ENCODE measurements around the gene BSDC1.
A peak's percentile ranks its signal among the peaks of the same experiment; 100 is the strongest.

The BSDC1 gene

GRCh38 chr1:32372149-32372756 is 22.0 kb downstream of the BSDC1 start:
- Histone ChIP-seq H3K9ac (ENCODE audit: low read depth, low read length, poor library complexity, severe bottlenecking) (no peak overlapping the region), H4K20me1 (ENCODE audit: insufficient read depth, low read length, poor library complexity, severe bottlenecking) (peaks cover 5% of the 10 kb centered on the region), H3K4me1 (ENCODE audit: insufficient read depth, low read length, poor library complexity, severe bottlenecking) (peaks cover 12% of the 10 kb centered on the region), H3K27me3 (ENCODE audit: insufficient read depth, low read length, poor library complexity, severe bottlenecking) (no peaks in the 10 kb centered on the region), H3K36me3 (ENCODE audit: insufficient read depth, low read length) (peaks cover 40% of the 10 kb centered on the region; the same call in 1 of the 2 replicates), H3K79me2 (ENCODE audit: insufficient read depth, low read length) (no peaks in the 10 kb centered on the region), H3K9me3 (ENCODE audit: insufficient read depth, low read depth, low read length) (no peaks in the 10 kb centered on the region), H3K4me3 (ENCODE audit: low read length, poor library complexity, severe bottlenecking) (no peak overlapping the region), H3K9me2 (replicated peaks; ENCODE audit: low read depth, low read length) (no peaks in the 10 kb centered on the region), H3K4me2 (ENCODE audit: low read depth, low read length, poor library complexity, severe bottlenecking) (peak overlapping the region; percentile 28), H3F3A (ENCODE audit: low read depth) (no peaks in the 10 kb centered on the region), H2AFZ (ENCODE audit: low read length) (no peak overlapping the region)
- TF ChIP-seq CTCF (conservative IDR thresholded peaks at IDR 0.05; ENCODE audit: low read length) (peak; percentile 72), EZH2phosphoT487 (IDR thresholded peaks at IDR 0.05; ENCODE audit: borderline replicate concordance) (no peak)

GRCh38 chr1:32367912-32368635 is 26.2 kb downstream of the BSDC1 start:
- Histone ChIP-seq H3F3A (ENCODE audit: low read depth) (no peaks in the 10 kb centered on the region), H3K79me2 (ENCODE audit: insufficient read depth, low read length) (no peaks in the 10 kb centered on the region), H2AFZ (ENCODE audit: low read length) (no peak overlapping the region), H3K9ac (ENCODE audit: low read depth, low read length, poor library complexity, severe bottlenecking) (no peak overlapping the region), H3K4me3 (ENCODE audit: low read length, poor library complexity, severe bottlenecking) (no peak overlapping the region), H4K20me1 (ENCODE audit: insufficient read depth, low read length, poor library complexity, severe bottlenecking) (peaks cover 5% of the 10 kb centered on the region), H3K4me2 (ENCODE audit: low read depth, low read length, poor library complexity, severe bottlenecking) (no peak overlapping the region), H3K4me1 (ENCODE audit: insufficient read depth, low read length, poor library complexity, severe bottlenecking) (peaks cover 12% of the 10 kb centered on the region), H3K9me2 (replicated peaks; ENCODE audit: low read depth, low read length) (no peaks in the 10 kb centered on the region), H3K36me3 (ENCODE audit: insufficient read depth, low read length) (peaks cover 20% of the 10 kb centered on the region; the same call in 1 of the 2 replicates), H3K9me3 (ENCODE audit: insufficient read depth, low read depth, low read length) (no peaks in the 10 kb centered on the region), H3K27me3 (ENCODE audit: insufficient read depth, low read length, poor library complexity, severe bottlenecking) (no peaks in the 10 kb centered on the region)
- no peak for TF ChIP-seq EZH2phosphoT487 (IDR thresholded peaks at IDR 0.05; ENCODE audit: borderline replicate concordance)
- no peak for TF ChIP-seq CTCF (conservative IDR thresholded peaks at IDR 0.05; ENCODE audit: low read length)

- H3K9ac ChIP-seq (ENCODE audit: low read depth, low read length, poor library complexity, severe bottlenecking), result no peak overlapping the region
- no peak overlapping the region for H3K4me2 ChIP-seq (ENCODE audit: low read depth, low read length, poor library complexity, severe bottlenecking)
- no peak overlapping the region for H3K4me3 ChIP-seq (ENCODE audit: low read length, poor library complexity, severe bottlenecking)
- no peaks in the 10 kb centered on the region for H3K79me2 ChIP-seq (ENCODE audit: insufficient read depth, low read length)
- H4K20me1 ChIP-seq (ENCODE audit: insufficient read depth, low read length, poor library complexity, severe bottlenecking), result no peaks in the 10 kb centered on the region
- H3K4me1 ChIP-seq (ENCODE audit: insufficient read depth, low read length, poor library complexity, severe bottlenecking), result no peaks in the 10 kb centered on the region
- H2AFZ ChIP-seq (ENCODE audit: low read length), result no peak overlapping the region
- peaks cover 20% of the 10 kb centered on the region; the same call in 1 of the 2 replicates for H3K36me3 ChIP-seq (ENCODE audit: insufficient read depth, low read length)
- H3K9me3 ChIP-seq (ENCODE audit: insufficient read depth, low read depth, low read length), result no peaks in the 10 kb centered on the region
- H3K9me2 ChIP-seq (replicated peaks; ENCODE audit: low read depth, low read length), result no peaks in the 10 kb centered on the region
- no peaks in the 10 kb centered on the region for H3F3A ChIP-seq (ENCODE audit: low read depth)
- no peaks in the 10 kb centered on the region for H3K27me3 ChIP-seq (ENCODE audit: insufficient read depth, low read length, poor library complexity, severe bottlenecking)
- TF ChIP-seq EZH2phosphoT487 (IDR thresholded peaks at IDR 0.05; ENCODE audit: borderline replicate concordance) (no peak), CTCF (conservative IDR thresholded peaks at IDR 0.05; ENCODE audit: low read length) (no peak)
Measured at GRCh38 chr1:32365445-32365844, 28.8 kb downstream of the BSDC1 start.

Data from Loucy (cell line).